Measurements from ENCODE around the gene CHST3. TPM values are rescaled to one million over a fixed set of nuclear protein-coding genes. Genes with fewer than 3 reads are reported as not detected.

Gene CHST3
- total and polyA plus RNA-seq, 2 experiments from 2014 or later = 0.94 to 8.3 TPM

- TF ChIP-seq ZNF462 (CRISPR knock-in tag; IDR thresholded peaks at IDR 0.05) (no peak), EZH2phosphoT487 (IDR thresholded peaks at IDR 0.05; ENCODE audit: unreplicated experiment) (no peak), NANOG (IDR thresholded peaks at IDR 0.05; ENCODE audit: borderline replicate concordance) (no peak), POLR2AphosphoS5 (IDR thresholded peaks at IDR 0.05; ENCODE audit: low read depth) (no peak), EZH2 (IDR thresholded peaks at IDR 0.05; ENCODE audit: low read depth, unreplicated experiment) (no peak)
Measured at GRCh38 chr10:71995887-71996575, 31.8 kb downstream of the CHST3 start (continued).

- H3K27ac Mint-ChIP-seq = no peak overlapping the region
- no peak for TF ChIP-seq ETS1 (IDR thresholded peaks at IDR 0.05)
- TF ChIP-seq JUNB (IDR thresholded peaks at IDR 0.05; ENCODE audit: unreplicated experiment) = no peak
- no peak for TF ChIP-seq REST (IDR thresholded peaks at IDR 0.05; ENCODE audit: unreplicated experiment)
- TF ChIP-seq EZH2phosphoT487 (IDR thresholded peaks at IDR 0.05; ENCODE audit: unreplicated experiment) = no peak
- TF ChIP-seq NANOG (IDR thresholded peaks at IDR 0.05; ENCODE audit: borderline replicate concordance) = no peak
Measured at GRCh38 chr10:71996592-71997371, 32.6 kb downstream of the CHST3 start.

More at GRCh38 chr10:71996592-71997371, 32.6 kb downstream of the CHST3 start:
- H3K79me2 ChIP-seq (replicated peaks; ENCODE audit: insufficient read depth) = no peaks in the 10 kb centered on the region
- no peak overlapping the region for H3K27ac ChIP-seq (ENCODE audit: low read depth)
- H3K36me3 Mint-ChIP-seq (ENCODE audit: low read depth) = no peaks in the 10 kb centered on the region
- no peaks in the 10 kb centered on the region for H3K36me3 ChIP-seq (ENCODE audit: insufficient read depth)
- H2AFZ ChIP-seq = no peak overlapping the region
- 0 out of 2 replicates have a peak, but pooled peaks cover 3% of the 10 kb centered on the region for H3K4me1 ChIP-seq (ENCODE audit: insufficient read depth)
- no peaks in the 10 kb centered on the region for H3K9me3 Mint-ChIP-seq
- H3K4me3 ChIP-seq = no peak overlapping the region
- H3K4me3 Mint-ChIP-seq = no peak overlapping the region
- H3K4me1 Mint-ChIP-seq = peaks cover 17% of the 10 kb centered on the region
- H3K4me2 ChIP-seq = no peak overlapping the region
- no peak for ATAC-seq
- no peaks in the 10 kb centered on the region for H3F3A ChIP-seq (replicated peaks; ENCODE audit: low read depth)
- no peaks in the 10 kb centered on the region for H3K9me2 ChIP-seq (ENCODE audit: insufficient read depth)
- no peak for DNase-seq (ENCODE audit: low spot score)
- H3K27me3 Mint-ChIP-seq (ENCODE audit: insufficient read depth, low read depth, poor library complexity) = peaks cover 9% of the 10 kb centered on the region
- H3K27me3 ChIP-seq (ENCODE audit: insufficient read depth) = no peaks in the 10 kb centered on the region
- no peaks in the 10 kb centered on the region for H4K20me1 ChIP-seq (replicated peaks; ENCODE audit: insufficient read depth)

All from GM23338 (cell line).